ENCODE data around the gene MXRA8.

DNA sequence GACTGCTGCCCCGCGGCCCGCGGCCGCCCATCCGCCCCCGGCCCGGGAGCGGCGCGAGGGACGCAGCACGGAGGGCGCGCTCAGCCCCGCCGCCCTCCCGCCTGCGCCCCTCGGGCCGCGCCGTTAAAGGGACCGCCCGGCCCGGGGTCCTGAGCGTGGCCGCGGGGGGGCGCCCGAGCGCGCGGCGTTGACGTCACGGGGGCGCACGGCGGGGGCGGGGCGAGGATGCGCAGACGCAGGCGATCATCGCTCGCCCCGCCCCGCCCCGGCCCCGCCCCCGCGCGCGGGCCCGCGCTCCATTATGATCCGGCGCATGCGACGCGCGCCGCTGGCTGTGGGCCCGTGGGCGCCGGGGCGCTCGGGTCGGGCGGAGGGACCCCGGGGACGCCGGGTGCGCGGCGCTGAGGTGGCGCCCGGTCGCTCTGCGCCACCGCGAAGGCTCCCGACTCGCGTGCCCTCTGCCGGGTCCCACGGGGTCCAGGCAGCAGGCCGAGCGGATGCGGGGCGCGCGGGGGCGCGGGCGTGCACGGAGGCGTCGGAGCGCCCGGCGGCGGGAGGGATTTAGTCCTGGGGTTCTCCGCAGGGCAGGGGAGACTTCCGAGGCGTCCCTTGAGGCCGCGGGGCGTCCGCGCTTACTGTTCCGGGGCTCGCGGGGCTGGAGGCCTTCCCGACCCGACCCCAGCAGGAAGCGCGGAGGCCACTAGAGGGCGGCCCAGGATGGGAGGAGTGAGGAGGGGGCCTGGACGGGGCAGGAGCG, 8.9 kb downstream of the MXRA8 start, which contains the start of gene DVL1:
- TF ChIP-seq, protein P1, sequence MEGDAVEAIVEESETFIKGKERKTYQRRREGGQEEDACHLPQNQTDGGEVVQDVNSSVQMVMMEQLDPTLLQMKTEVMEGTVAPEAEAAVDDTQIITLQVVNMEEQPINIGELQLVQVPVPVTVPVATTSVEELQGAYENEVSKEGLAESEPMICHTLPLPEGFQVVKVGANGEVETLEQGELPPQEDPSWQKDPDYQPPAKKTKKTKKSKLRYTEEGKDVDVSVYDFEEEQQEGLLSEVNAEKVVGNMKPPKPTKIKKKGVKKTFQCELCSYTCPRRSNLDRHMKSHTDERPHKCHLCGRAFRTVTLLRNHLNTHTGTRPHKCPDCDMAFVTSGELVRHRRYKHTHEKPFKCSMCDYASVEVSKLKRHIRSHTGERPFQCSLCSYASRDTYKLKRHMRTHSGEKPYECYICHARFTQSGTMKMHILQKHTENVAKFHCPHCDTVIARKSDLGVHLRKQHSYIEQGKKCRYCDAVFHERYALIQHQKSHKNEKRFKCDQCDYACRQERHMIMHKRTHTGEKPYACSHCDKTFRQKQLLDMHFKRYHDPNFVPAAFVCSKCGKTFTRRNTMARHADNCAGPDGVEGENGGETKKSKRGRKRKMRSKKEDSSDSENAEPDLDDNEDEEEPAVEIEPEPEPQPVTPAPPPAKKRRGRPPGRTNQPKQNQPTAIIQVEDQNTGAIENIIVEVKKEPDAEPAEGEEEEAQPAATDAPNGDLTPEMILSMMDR (IDR thresholded peaks at IDR 0.05) = peak in 1 of 3 donors; percentile 28
- no peak for TF ChIP-seq POLR2A (IDR thresholded peaks at IDR 0.05)
